Fibroblast of pulmonary artery (primary cell): Measurements from ENCODE around the gene C1QL2.

Experiments used
- DNase-seq: peaks from one replicate; pipeline ENCODE4 v3.0.0-alpha.2; 2010; ENCODE audit warnings: low read depth
- H3K4me3 ChIP-seq: replicated peaks from 2 replicates; pipeline ENCODE4 v1.5.1; 2011; ENCODE audit warnings: low read depth, mild to moderate bottlenecking, control low read depth, low read length, moderate library complexity
- CTCF ChIP-seq: IDR thresholded peaks from 2 replicates; pipeline ENCODE4 v1.5.1; 2011; ENCODE audit warnings: mild to moderate bottlenecking, control low read depth, low read length, inconsistent platforms; ENCODE audit errors: missing control alignments

The C1QL2 gene

GRCh38 chr2:119111115-119111975, 47.2 kb downstream of the C1QL2 start:
- no peak for DNase-seq
- no peak for TF ChIP-seq CTCF
- H3K4me3 ChIP-seq, result no peak overlapping the region

- DNase-seq, result no peak
Observed at GRCh38 chr2:119109866-119110265, 48.7 kb downstream of the C1QL2 start.

GRCh38 chr2:119108186-119108585, 50.4 kb downstream of the C1QL2 start:
- H3K4me3 ChIP-seq, result no peak overlapping the region
- no peak for TF ChIP-seq CTCF
- DNase-seq, result no peak

More at GRCh38 chr2:119109866-119110265, 48.7 kb downstream of the C1QL2 start:
- TF ChIP-seq CTCF, result no peak
- no peak overlapping the region for H3K4me3 ChIP-seq

GRCh38 chr2:119106301-119106897, 52.2 kb downstream of the C1QL2 start:
- no peak overlapping the region for H3K4me3 ChIP-seq
- TF ChIP-seq CTCF, result no peak
- DNase-seq, result peak; percentile 45
